CD4-positive, alpha-beta T cell treated with Interleukin-15 for 4 hours (primary cell): ENCODE data around the gene FHOD1.

Source experiments
- DNase-seq: peaks from one replicate; pipeline ENCODE4 v3.0.0-alpha.2; 2020; ENCODE audit warnings: low spot score

FHOD1 gene

GRCh38 chr16:67207249-67208091 lies 39.8 kb downstream of the FHOD1 start:
- no peak for DNase-seq

GRCh38 chr16:67206838-67207248 lies 40.4 kb downstream of the FHOD1 start:
- DNase-seq, result no peak

- DNase-seq, result no peak
Observed at GRCh38 chr16:67206129-67206837, 41.0 kb downstream of the FHOD1 start.

GRCh38 chr16:67204076-67204475 lies 43.2 kb downstream of the FHOD1 start:
- no peak for DNase-seq

- DNase-seq, result no peak
Observed at GRCh38 chr16:67202956-67203493, 44.3 kb downstream of the FHOD1 start.

GRCh38 chr16:67202426-67202825 lies 44.9 kb downstream of the FHOD1 start:
- DNase-seq, result no peak

GRCh38 chr16:67201411-67202345 lies 45.6 kb downstream of the FHOD1 start:
- DNase-seq, result no peak

- DNase-seq, result no peak
Observed at GRCh38 chr16:67200491-67200890, 46.8 kb downstream of the FHOD1 start.

- DNase-seq, result no peak
Observed at GRCh38 chr16:67199808-67200198, 47.5 kb downstream of the FHOD1 start.

- no peak for DNase-seq
Observed at GRCh38 chr16:67199011-67199807, 48.1 kb downstream of the FHOD1 start, which contains the start of gene ELMO3. ELMO3 (plus strand) TSS chr16:67199131; CDS start chr16:67199327, 196 bp downstream.

GRCh38 chr16:67198238-67198734 lies 49.0 kb downstream of the FHOD1 start:
- peak; percentile 12 for DNase-seq

GRCh38 chr16:67197704-67198103 lies 49.6 kb downstream of the FHOD1 start:
- DNase-seq, result no peak

GRCh38 chr16:67196881-67197280 lies 50.4 kb downstream of the FHOD1 start:
- DNase-seq, result no peak

- DNase-seq, result no peak
Observed at GRCh38 chr16:67195676-67196075, 51.6 kb downstream of the FHOD1 start.

- no peak for DNase-seq
Observed at GRCh38 chr16:67194260-67194659, 53.0 kb downstream of the FHOD1 start.

- no peak for DNase-seq
Observed at GRCh38 chr16:67193536-67193935, 53.7 kb downstream of the FHOD1 start.

- no peak for DNase-seq
Observed at GRCh38 chr16:67192781-67193361, 54.4 kb downstream of the FHOD1 start.

GRCh38 chr16:67191995-67192681 lies 55.1 kb downstream of the FHOD1 start, which contains the start of gene E2F4:
E2F4 (plus strand) TSS chr16:67192155; CDS start chr16:67192228, 73 bp downstream.
- DNase-seq, result peak; percentile 86

- DNase-seq, result no peak
Observed at GRCh38 chr16:67191411-67191994, 55.8 kb downstream of the FHOD1 start.
